GM12878 (cell line): ENCODE measurements around the gene RAB35.

ENCODE experiments used
- CTCF ChIP-seq, 3 experiments: IDR thresholded peaks in 2 of 3; conservative IDR thresholded peaks in 1 of 3; 2 replicates each; pipeline ENCODE4 v1.5.1; 2011; ENCODE audit warnings: low read depth in 3 of 3, low read length in 3 of 3, mild to moderate bottlenecking in 3 of 3, control low read depth in 2 of 3, moderate library complexity in 2 of 3, inconsistent platforms in 1 of 3, mixed read lengths in 1 of 3; ENCODE audit not compliant: control insufficient read depth in 2 of 3, insufficient read depth in 1 of 3; ENCODE audit errors: extremely low read depth in 1 of 3
- E2F4 ChIP-seq: IDR thresholded peaks from 2 replicates; pipeline ENCODE4 v1.6.1; 2012; ENCODE audit warnings: low read depth, low read length, improper control_type of control experiment
- EP300 ChIP-seq, 2 experiments: fragments of 150-350 bp in 1 of 2; IDR thresholded peaks; 2 replicates each; pipeline ENCODE4 v1.6.1; 2011 to 2012; ENCODE audit warnings: low read depth in 2 of 2, low read length in 2 of 2, borderline replicate concordance in 1 of 2, improper control_type of control experiment in 1 of 2, inconsistent platforms in 1 of 2; ENCODE audit not compliant: control insufficient read depth in 1 of 2
- POLR2AphosphoS5 ChIP-seq: IDR thresholded peaks from 2 replicates; pipeline ENCODE4 v1.6.1; 2011; ENCODE audit warnings: mild to moderate bottlenecking, low read length, inconsistent platforms
- REST ChIP-seq: IDR thresholded peaks from 2 replicates; pipeline ENCODE4 v1.6.1; 2012; ENCODE audit warnings: mild to moderate bottlenecking, low read depth, low read length

GRCh38 chr12:120077260-120077659 is 39.3 kb downstream of the RAB35 start:
- TF ChIP-seq POLR2AphosphoS5 (no peak), E2F4 (no peak), CTCF (IDR thresholded peaks at IDR 0.05 in 2 of 3, conservative IDR thresholded peaks at IDR 0.05 in 1 of 3; ENCODE audit: control insufficient read depth in 2 of 3, extremely low read depth in 1 of 3, insufficient read depth in 1 of 3, low read depth in 3 of 3, low read length in 3 of 3) (no peak), REST (no peak), EP300 (IDR thresholded peaks at IDR 0.05; ENCODE audit: borderline replicate concordance in 1 of 2, control insufficient read depth in 1 of 2, low read depth in 2 of 2, low read length in 2 of 2) (no peak)
